CD14-positive monocyte (primary cell): ENCODE data around the gene TBC1D13. TPM values are rescaled to one million over a fixed set of nuclear protein-coding genes. Genes with fewer than 3 reads are reported as not detected.
A peak's percentile ranks its signal among the peaks of the same experiment; 100 is the strongest.

Experiments
- DNase-seq, 3 donors: peaks; one replicate each; pipeline ENCODE4 v3.0.0-alpha.2; 2011 to 2022
- H2AFZ ChIP-seq: 2 replicates; pipeline ENCODE4 v1.6.0; 2012; ENCODE audit warnings: mild to moderate bottlenecking, low read depth, low read length, inconsistent platforms; ENCODE audit not compliant: insufficient read depth, poor library complexity, severe bottlenecking
- H3K27ac ChIP-seq, 2 donors: 1 replicate in 1 of 2; 2 replicates in 1 of 2; pipeline ENCODE4 v1.5.1; 2012 to 2013; ENCODE audit warnings: low read length in 2 of 2, control low read depth in 1 of 2, inconsistent platforms in 1 of 2, low read depth in 1 of 2, mild to moderate bottlenecking in 1 of 2
- H3K27me3 ChIP-seq, 2 donors: one replicate each; pipeline versions ENCODE4 v1.6.0 to v1.6.1; 2011 to 2013; ENCODE audit warnings: low read length in 2 of 2; ENCODE audit not compliant: control insufficient read depth in 2 of 2, insufficient read depth in 2 of 2
- H3K36me3 ChIP-seq, 2 donors: replicated peaks in 1 of 2; 1 replicate in 1 of 2; 2 replicates in 1 of 2; pipeline versions ENCODE4 v1.5.1 to v1.6.1; 2012 to 2013; ENCODE audit warnings: low read length in 2 of 2, control low read depth in 1 of 2, inconsistent platforms in 1 of 2, mild to moderate bottlenecking in 1 of 2; ENCODE audit not compliant: insufficient read depth in 2 of 2, control insufficient read depth in 1 of 2
- H3K4me1 ChIP-seq, 2 donors: 1 replicate in 1 of 2; 2 replicates in 1 of 2; pipeline versions ENCODE4 v1.5.1 to v1.6.1; 2012 to 2013; ENCODE audit warnings: low read length in 2 of 2, control low read depth in 1 of 2, inconsistent platforms in 1 of 2, mild to moderate bottlenecking in 1 of 2, moderate library complexity in 1 of 2; ENCODE audit not compliant: insufficient read depth in 2 of 2, control insufficient read depth in 1 of 2
- H3K4me2 ChIP-seq: replicated peaks from 2 replicates; pipeline ENCODE3; 2012; ENCODE audit warnings: low read length, moderate library complexity, mild to moderate bottlenecking; ENCODE audit not compliant: poor library complexity, severe bottlenecking; ENCODE audit errors: extremely low read depth
- H3K4me3 ChIP-seq, 3 experiments: fragments of 200-600 bp in 1 of 3; sonication (generic) in 1 of 3; replicated peaks in 1 of 3; 1 replicate in 2 of 3; 2 replicates in 1 of 3; pipeline ENCODE4 v1.5.1; 2011 to 2013; ENCODE audit warnings: low read length in 3 of 3, mild to moderate bottlenecking in 3 of 3, control low read depth in 2 of 3, low read depth in 2 of 3, inconsistent platforms in 1 of 3, moderate library complexity in 1 of 3
- H3K79me2 ChIP-seq: 2 replicates; pipeline ENCODE4 v1.6.0; 2012; ENCODE audit warnings: mild to moderate bottlenecking, control low read depth, inconsistent platforms, low read length, moderate library complexity; ENCODE audit not compliant: insufficient read depth
- H3K9ac ChIP-seq: 2 replicates; pipeline ENCODE4 v1.6.0; 2017; ENCODE audit warnings: low read length, mild to moderate bottlenecking; ENCODE audit not compliant: insufficient read depth, poor library complexity, severe bottlenecking
- H3K9me3 ChIP-seq, 2 donors: replicated peaks in 1 of 2; 1 replicate in 1 of 2; 2 replicates in 1 of 2; pipeline versions ENCODE4 v1.5.1 to v1.6.1; 2012 to 2013; ENCODE audit warnings: low read length in 2 of 2, control low read depth in 1 of 2; ENCODE audit not compliant: control insufficient read depth in 1 of 2, insufficient read depth in 1 of 2
- H4K20me1 ChIP-seq: 2 replicates; pipeline ENCODE4 v1.6.0; 2012; ENCODE audit warnings: mild to moderate bottlenecking, low read length, control low read depth, moderate library complexity; ENCODE audit not compliant: insufficient read depth
- H3K27ac Mint-ChIP-seq, 7 donors: one replicate each; pipeline ENCODE4 v1.8.0; 2020; ENCODE audit warnings: mild to moderate bottlenecking in 7 of 7, mixed read lengths in 7 of 7, moderate library complexity in 6 of 7, inconsistent platforms in 2 of 7
- H3K27me3 Mint-ChIP-seq, 3 donors: one replicate each; pipeline ENCODE4 v1.8.0; 2021 to 2022; ENCODE audit warnings: low read depth in 3 of 3, mild to moderate bottlenecking in 3 of 3, mixed read lengths in 3 of 3, moderate library complexity in 3 of 3, inconsistent platforms in 1 of 3
- H3K36me3 Mint-ChIP-seq, 2 donors: one replicate each; pipeline ENCODE4 v1.8.0; 2020; ENCODE audit warnings: mixed read lengths in 2 of 2, inconsistent platforms in 1 of 2, mild to moderate bottlenecking in 1 of 2
- H3K4me1 Mint-ChIP-seq: one replicate; pipeline ENCODE4 v1.8.0; 2020; ENCODE audit warnings: mild to moderate bottlenecking, mixed read lengths
- H3K4me3 Mint-ChIP-seq, 2 donors: one replicate each; pipeline ENCODE4 v1.8.0; 2020; ENCODE audit warnings: mild to moderate bottlenecking in 2 of 2, mixed read lengths in 2 of 2, moderate library complexity in 1 of 2
- H3K9me3 Mint-ChIP-seq, 7 donors: one replicate each; pipeline ENCODE4 v1.8.0; 2020 to 2022; ENCODE audit warnings: mixed read lengths in 7 of 7, mild to moderate bottlenecking in 6 of 7, moderate library complexity in 6 of 7, inconsistent platforms in 2 of 7
- WGBS: methylation state at CpG from one replicate; pipeline ENCODE4 v1.1.5; 2013; ENCODE audit warnings: missing lambda C conversion rate; ENCODE audit not compliant: insufficient coverage; 5-methylcytosine and 5-hydroxymethylcytosine counted together
- intact Hi-C, 2 donors: fragments of 100-400 bp; cut with micrococcal nuclease; formaldehyde crosslinking; loops; one replicate each; pipeline versions ENCODE4 v1.15.0 to v1.15.1; 2023
- polyA plus RNA-seq, 3 donors: library from polyadenylated mRNA; depleted of rRNA in 1 of 3; unstranded in 2 of 3; stranded (reverse) in 1 of 3; fragments of 300-500 nt in 2 of 3; fragments of >200 nt in 1 of 3; fragmentation: Illumina TruSeq in 2 of 3; gene quantifications; 1 replicate in 2 of 3; 2 replicates in 1 of 3; pipeline ENCODE4 v1.2.3, GENCODE V29; 2012 to 2021
- TF ChIP-seq, protein P1 (sequence below): fragments of 200-600 bp; IDR thresholded peaks from one replicate; pipeline ENCODE4 v1.8.0; 2022; ENCODE audit warnings: antibody characterized with exemption, mild to moderate bottlenecking

Gene TBC1D13
- polyA plus RNA-seq, 3 donors: 9.9 to 16.8 (median 13.8) TPM

DNA sequence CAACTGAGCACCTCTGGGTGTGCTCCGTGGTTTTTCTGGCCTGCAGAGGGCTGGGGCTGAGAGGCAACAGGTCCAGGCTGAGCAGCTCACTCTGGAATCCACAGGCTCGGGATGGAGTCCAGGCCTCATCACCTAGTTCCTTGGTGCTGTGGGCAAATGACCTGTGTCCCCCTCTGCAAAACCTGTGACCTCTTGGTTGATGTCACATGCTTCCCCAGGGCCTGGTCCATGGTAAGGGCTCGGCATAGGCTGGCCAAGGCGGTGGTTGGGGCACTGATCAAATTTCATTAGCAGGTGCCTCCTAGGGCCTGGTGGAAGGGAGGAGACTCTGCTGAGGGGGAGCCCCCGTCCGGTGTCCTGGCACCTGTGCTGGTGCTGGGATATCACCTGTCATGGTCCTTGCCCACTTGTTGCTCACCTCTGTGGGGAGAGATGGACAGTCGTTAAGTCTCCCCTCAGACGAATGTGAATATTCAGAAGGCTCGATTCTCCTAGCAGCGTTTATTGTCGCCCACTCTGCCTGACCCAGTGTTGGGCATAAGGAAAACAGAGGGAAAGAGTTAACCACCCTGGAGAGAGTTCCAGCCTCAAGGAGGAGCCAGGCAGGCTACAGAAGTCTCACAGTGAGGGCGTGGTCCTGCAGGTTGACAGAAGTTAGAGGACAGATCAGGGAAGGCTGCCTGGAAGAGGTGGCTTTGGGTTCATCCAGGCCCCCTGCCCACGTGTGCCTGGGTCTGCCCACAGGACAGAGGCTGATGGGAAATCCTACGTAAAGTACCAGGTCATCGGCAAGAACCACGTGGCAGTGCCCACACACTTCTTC lies 34.7 kb downstream of the TBC1D13 start:
- Mint-ChIP-seq H3K4me3 (no peak overlapping the region), H3K9me3 (peaks cover 0 to 3% (median 0%) of the 10 kb centered on the region in 7 donors), H3K4me1 (peaks cover 19% of the 10 kb centered on the region), H3K36me3 (peaks cover 40 to 59% of the 10 kb centered on the region in 2 donors), H3K27ac (peak overlapping the region in 1 of 7 donors; percentile 57), H3K27me3 (peaks cover 3 to 4% (median 4%) of the 10 kb centered on the region in 3 donors)
- Histone ChIP-seq H3K79me2 (no peaks in the 10 kb centered on the region), H3K9me3 (no peaks in the 10 kb centered on the region), H3K4me2 (no peak overlapping the region), H4K20me1 (peaks cover 10% of the 10 kb centered on the region), H2AFZ (no peak overlapping the region), H3K4me1 (peaks cover 11 to 21% of the 10 kb centered on the region in 2 donors), H3K27ac (no peak overlapping the region), H3K36me3 (peaks cover 55 to 57% of the 10 kb centered on the region in 2 donors), H3K4me3 (no peak overlapping the region), H3K27me3 (no peaks in the 10 kb centered on the region), H3K9ac (no peak overlapping the region)
- no peak for DNase-seq
- 95% methylated on average over 16 of the region's 16 CpGs for whole genome bisulfite sequencing
- intact Hi-C loops: no loop called here
- TF ChIP-seq, protein P1, sequence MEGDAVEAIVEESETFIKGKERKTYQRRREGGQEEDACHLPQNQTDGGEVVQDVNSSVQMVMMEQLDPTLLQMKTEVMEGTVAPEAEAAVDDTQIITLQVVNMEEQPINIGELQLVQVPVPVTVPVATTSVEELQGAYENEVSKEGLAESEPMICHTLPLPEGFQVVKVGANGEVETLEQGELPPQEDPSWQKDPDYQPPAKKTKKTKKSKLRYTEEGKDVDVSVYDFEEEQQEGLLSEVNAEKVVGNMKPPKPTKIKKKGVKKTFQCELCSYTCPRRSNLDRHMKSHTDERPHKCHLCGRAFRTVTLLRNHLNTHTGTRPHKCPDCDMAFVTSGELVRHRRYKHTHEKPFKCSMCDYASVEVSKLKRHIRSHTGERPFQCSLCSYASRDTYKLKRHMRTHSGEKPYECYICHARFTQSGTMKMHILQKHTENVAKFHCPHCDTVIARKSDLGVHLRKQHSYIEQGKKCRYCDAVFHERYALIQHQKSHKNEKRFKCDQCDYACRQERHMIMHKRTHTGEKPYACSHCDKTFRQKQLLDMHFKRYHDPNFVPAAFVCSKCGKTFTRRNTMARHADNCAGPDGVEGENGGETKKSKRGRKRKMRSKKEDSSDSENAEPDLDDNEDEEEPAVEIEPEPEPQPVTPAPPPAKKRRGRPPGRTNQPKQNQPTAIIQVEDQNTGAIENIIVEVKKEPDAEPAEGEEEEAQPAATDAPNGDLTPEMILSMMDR: no peak

DNA sequence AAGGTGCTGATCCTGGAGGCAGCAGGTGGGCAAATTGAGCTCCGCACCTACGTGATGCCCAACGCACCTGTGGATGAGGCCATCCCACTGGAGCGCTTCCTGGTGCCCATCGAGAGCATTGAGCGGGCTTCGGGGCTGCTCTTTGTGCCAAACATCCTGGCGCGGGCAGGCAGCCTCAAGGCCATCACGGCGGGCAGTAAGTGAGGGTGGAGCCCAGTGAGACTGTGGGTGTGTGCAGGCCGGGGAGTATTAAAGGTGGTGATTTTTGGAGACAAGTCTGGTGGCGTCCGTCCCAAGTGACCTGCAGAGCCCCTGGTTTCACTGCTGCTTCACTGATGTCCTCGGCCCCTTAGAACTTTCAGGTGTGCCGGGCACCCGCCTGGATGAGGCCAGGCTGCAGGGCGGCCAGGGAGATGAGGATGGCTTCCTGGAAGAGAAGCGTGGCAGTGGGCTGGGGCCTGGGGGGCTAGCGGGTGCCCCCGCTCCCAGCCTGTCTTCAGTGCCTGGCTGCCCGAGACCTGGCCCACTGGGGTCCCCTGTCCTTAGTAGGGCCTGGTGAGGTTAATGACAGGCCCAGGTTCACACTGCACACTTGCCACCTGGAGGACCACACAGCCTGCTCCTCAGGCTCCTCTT lies 35.5 kb downstream of the TBC1D13 start:
- intact Hi-C loops: no loop called here
- H3K27ac Mint-ChIP-seq: peak overlapping the region in 1 of 7 donors; percentile 57
- H3K79me2 ChIP-seq: no peaks in the 10 kb centered on the region
- no peaks in the 10 kb centered on the region for H3K27me3 ChIP-seq
- H3K4me2 ChIP-seq: no peak overlapping the region
- H3K9me3 Mint-ChIP-seq: peaks cover 0 to 3% (median 0%) of the 10 kb centered on the region in 7 donors
- peaks cover 60 to 65% of the 10 kb centered on the region in 2 donors for H3K36me3 ChIP-seq
- H3K9ac ChIP-seq: no peak overlapping the region
- H4K20me1 ChIP-seq: peaks cover 10% of the 10 kb centered on the region
- peaks cover 11 to 19% of the 10 kb centered on the region in 2 donors for H3K4me1 ChIP-seq
- H2AFZ ChIP-seq: no peak overlapping the region
- H3K27me3 Mint-ChIP-seq: peaks cover 3 to 4% (median 4%) of the 10 kb centered on the region in 3 donors
- H3K36me3 Mint-ChIP-seq: peaks cover 47 to 65% of the 10 kb centered on the region in 2 donors
- H3K4me3 ChIP-seq: no peak overlapping the region
- DNase-seq: no peak
- TF ChIP-seq, protein P1: no peak
- no peaks in the 10 kb centered on the region for H3K9me3 ChIP-seq
- H3K4me1 Mint-ChIP-seq: peaks cover 18% of the 10 kb centered on the region
- H3K27ac ChIP-seq: no peak overlapping the region
- 96% methylated on average over 20 of the region's 22 CpGs for WGBS
- H3K4me3 Mint-ChIP-seq: no peak overlapping the region
